H54 (cell line): ENCODE data around the gene NDUFV1.

ENCODE experiments used
- DNase-seq: peaks from one replicate; pipeline ENCODE4 v3.0.0; 2011; ENCODE audit warnings: low spot score, mixed read lengths; ENCODE audit not compliant: insufficient read length
- FAIRE-seq: peaks from 3 replicates; lab custom pipeline; 2011; peaks lifted over from hg19 to GRCh38; lab: Jason Lieb, UNC
- POLR2A ChIP-seq: IDR thresholded peaks from 2 replicates; pipeline ENCODE4 v1.6.1; 2011; ENCODE audit warnings: low read depth, mild to moderate bottlenecking, low read length

NDUFV1 gene

DNA sequence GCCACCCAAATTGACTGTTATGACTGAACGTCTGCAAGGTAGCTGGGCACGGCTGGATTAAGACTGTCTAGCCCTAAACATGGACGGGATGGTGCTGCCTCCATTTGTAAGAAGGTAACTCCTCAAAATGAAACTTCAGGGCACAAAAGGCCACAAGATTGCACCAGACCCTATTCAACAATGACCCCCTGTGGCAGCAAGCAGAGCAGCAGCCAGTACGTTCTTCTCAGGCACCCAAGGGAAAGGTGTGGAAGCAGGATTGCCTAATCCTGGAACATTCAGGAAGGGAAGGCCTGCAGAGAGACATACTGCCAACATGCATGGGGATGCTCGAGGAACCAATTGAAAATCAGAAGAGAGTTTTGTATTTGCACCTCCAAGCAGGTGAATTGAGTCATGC, 37.3 kb downstream of the NDUFV1 start:
- TF ChIP-seq POLR2A: no peak
- DNase-seq (no peak), FAIRE-seq (no peak)

DNA sequence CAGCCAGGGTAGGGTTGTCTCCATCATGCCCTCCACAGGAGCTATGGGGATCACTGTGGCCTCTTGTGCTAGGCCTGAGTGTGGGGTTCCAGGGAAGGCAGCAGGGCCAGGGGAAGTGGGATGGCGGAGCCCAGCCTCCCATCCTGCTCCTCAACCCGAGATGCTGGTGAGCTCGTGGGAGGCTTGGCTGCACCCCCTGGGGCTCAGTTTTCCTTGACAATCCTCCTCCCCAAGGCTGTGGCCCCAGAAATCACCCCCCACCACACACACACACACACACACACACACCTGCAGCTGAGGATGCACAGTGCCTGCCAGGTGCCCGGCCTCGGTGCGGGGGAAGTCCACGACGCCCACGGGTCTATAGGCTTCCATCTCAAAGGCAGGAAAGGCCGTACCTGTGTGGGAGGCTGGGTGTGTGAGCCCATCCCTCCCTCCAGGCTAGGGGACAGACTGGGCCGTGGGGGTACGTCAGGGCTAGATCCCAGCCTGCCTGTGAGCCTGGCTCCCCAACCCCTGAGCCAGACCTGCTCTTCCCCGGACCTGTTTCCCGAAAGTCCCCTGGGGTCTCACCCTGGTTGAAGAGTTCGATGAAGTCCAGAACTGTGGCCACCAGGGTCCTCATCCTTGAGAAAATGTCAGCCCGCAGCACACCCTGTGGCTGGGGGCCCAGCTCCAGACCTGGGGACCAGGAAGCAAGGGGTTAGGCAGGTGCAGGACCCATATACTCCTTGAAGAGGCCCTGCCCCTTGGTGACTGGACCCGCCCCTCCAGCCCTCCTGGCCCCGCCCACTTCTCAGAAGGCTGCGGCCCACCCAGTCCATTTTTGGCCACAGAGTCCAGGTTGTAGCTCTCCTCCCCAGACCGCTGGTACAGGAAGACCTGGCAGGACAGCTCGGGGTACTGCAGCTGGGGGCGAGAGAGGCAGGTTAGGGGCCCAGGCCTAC, 38.0 kb downstream of the NDUFV1 start:
- TF ChIP-seq POLR2A: no peak
- DNase-seq (no peak), FAIRE-seq (no peak)

DNA sequence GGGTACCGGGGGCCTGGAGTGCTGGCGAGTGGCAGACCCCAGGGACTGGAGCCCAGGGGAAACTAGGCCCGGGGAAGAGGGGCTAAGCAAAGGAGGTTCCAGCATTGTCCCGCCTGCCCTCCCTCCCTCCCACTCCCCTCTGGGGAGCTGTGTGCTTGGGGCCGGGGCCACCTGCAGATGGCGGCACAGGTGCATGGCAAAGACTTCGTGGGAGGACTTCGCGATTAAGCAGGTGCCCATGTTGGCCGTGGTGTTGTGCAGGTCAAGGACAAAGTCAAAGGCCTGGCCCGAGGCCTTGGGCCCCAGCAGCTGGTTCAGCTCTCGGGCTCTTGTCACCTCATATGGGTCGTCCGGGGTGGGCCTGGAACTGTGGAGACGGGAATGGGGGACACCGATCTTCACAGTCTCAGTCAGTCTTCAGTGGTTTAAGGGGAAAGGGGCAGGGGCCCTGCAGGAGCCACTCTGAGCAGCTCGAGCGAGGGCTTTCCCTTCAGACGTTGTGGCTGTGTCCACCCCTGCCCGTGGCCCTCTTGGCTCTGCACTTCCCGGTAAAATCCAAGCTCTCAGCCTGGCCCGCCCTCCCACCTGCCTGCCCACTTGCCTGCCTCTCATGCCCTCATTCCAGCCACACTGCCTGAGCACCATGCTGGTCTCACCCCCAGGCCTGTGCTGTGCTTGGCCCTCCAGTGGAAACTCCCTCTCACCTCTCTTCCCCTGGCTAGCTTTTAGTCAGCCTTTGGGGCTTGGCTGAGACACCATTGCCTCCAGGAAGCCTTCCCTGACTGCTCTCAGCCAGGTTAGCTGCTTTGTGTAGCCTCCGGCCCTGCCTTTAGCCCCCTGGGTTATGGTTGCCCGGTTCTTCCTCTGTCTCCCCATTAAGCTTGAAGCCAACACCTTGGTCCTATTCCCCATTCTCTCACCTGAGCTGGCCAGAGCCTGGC, 39.1 kb downstream of the NDUFV1 start:
- DNase-seq (no peak), FAIRE-seq (no peak)
- TF ChIP-seq POLR2A: no peak

DNA sequence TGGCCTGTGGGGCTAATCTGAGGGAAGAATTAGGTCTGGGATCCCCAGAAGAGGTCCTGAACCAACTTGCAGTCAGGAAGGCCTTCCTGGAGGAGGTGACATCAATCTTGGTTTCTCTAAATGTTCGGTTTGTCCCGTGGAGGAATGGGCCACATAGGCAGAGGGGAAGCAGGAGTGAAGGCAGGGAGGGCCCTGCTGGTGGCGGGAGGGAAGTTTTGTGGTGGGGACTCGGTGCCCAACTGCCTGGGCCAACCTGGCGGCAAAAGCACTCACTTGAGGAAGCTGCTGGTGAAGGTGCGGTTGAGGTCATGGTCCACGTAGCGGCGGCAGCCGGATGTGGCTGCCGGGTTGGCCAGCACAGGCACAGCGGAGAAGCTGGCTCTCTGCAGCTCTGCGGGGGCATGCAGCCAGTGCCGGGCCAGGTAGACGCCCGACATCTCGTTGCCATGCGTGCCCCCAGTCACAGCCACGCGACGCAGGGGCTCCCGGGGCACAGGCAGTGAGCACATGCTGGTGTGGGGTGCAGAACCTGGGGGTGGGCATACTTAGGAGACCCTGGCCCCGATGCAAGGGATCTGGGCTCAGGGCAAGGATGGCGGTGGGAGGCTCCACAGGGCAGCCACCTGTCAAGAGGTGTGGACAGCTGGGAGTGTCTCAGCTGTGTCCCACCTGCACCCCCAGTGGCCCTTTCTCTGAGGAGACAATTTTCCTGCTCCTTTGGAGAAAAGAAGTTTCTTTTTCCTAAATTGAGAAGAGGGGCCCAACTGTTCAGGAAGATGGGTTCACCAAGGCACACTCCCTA, 40.0 kb downstream of the NDUFV1 start:
- TF ChIP-seq POLR2A: no peak
- DNase-seq: no peak
- no peak for FAIRE-seq

DNA sequence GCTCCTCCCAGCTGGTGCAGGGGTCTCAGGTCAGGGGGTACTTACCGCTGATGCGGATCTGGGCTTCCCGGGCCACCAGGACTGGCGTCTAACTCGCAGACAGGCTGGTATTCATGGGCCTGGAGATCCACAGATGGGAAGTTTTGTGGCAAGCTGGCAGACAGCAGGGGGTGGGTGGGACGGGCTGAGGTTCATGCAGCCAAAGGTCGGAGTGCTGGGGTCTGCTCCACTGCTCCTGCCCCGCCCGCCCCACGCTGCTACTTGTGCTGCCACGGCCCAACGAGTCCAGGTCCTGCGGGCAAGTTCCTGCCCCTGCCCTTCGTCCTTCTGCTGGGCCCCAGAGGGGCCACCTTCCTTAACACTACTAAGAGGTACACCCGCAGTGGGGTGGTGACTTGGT, 40.7 kb downstream of the NDUFV1 start:
- TF ChIP-seq POLR2A: no peak
- FAIRE-seq (no peak), DNase-seq (no peak)

DNA sequence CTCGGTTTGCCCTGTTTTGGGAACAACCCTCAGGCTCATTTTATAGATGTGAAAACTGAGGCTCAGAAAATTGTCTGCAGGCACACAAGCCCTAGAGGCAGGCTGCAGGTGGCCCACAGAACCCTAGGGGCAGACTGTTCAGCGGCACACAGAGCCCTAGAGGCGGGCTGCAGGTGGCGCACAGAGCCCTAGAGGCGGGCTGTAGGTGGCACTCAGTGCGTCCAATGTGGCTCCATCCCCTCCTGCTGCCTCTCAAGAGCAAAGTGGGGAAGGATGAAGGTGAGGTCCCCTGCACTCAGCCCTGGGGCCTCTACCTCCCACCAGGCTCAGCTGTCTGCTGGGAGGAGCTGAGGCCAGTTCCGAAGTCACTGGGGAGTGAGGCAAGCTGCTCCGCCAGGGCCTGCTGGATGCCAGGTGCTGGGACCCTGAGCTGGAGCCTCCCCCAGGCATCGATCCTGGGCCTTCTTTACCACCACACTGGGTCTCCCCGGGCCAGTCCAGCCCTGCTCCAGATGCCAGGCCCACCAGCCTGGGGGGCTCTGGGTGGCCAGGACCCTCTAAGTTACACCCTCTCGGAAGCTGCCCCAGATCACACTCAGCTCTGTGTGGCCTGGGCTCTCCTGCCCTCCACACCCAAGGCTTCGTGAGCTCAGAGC, 41.5 kb downstream of the NDUFV1 start:
- no peak for TF ChIP-seq POLR2A
- no peak for DNase-seq
- FAIRE-seq: no peak

DNA sequence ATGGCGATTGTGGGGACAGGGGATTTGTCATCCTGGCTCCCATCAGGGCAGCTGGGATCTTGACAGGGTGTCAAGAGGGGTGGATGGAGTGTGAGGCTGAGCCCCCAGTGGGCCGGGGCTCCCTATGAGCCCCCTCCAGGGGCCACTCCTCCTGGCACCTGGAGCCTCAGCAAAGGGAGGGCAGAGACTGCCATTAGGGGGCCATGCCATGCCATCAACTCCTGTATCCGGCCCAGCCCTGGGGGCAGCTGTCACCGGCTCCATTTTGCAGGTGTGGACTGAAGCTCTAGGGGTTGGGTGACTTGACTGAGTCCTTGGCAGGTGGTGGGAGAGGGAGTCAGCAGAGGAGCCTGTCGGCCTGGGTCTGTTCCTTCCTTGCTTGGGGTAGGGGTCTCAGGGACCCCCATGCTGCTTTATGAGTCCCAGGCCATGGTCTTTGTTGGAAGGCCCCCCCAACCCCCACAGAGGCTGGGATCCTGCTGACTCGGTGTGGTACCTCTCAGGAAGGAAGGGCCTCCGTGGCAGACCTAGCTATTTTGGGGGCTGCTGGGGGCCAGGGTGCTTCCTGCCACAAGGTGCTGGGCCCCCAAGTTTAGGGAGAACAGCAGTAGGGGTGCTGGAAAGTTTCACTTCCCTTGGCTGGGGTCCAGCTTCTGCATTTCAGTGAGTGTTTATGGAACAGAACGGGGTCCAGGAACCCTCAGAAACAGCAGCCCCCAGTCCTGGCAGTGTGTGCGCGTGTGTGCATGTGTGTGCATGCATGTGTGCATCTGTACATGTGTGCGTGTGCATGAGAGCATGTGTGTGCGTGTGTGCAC, 42.3 kb downstream of the NDUFV1 start:
- FAIRE-seq (no peak), DNase-seq (no peak)
- TF ChIP-seq POLR2A: no peak

DNA sequence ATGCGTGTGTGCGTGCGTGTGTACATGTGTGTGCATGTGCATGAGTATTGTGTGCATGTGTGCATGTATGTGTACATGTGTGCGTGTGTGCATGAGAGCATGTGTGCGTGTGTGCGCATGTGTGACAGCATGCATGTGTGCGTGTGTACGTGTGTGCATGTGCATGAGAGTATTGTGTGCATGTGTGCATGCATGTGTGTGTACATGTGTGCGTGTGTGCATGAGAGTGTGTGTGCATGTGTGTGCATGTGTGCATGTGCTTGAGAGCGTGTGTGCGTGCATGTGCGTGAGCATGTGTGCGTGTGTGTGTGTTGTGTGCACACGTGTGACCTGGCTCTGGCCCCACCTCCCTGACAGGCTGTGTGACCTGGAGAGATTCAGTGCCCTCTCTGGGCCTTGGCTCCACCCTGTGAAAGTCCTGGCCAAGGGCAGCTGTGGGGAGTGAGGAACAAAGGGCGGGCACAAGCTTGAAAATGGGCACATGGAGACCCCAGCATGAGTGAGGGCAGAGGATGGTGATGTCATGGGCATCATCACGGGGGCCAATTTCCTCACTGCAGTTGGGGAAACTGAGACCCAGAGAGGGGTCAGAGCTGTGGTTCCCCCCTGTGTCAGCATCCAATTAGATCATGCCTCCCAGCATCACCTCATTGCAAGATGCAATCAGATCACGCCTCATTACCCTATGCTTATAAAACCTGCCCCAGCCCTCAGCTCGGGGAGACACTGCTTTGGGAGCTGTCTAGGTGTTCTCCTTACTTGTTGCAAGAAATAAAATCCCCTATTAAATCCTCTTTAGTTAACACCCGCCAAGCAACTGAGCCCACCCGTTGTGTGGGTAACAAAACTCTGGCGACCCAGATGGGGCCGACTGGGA, 43.1 kb downstream of the NDUFV1 start:
- no peak for DNase-seq
- TF ChIP-seq POLR2A: no peak
- FAIRE-seq: no peak

DNA sequence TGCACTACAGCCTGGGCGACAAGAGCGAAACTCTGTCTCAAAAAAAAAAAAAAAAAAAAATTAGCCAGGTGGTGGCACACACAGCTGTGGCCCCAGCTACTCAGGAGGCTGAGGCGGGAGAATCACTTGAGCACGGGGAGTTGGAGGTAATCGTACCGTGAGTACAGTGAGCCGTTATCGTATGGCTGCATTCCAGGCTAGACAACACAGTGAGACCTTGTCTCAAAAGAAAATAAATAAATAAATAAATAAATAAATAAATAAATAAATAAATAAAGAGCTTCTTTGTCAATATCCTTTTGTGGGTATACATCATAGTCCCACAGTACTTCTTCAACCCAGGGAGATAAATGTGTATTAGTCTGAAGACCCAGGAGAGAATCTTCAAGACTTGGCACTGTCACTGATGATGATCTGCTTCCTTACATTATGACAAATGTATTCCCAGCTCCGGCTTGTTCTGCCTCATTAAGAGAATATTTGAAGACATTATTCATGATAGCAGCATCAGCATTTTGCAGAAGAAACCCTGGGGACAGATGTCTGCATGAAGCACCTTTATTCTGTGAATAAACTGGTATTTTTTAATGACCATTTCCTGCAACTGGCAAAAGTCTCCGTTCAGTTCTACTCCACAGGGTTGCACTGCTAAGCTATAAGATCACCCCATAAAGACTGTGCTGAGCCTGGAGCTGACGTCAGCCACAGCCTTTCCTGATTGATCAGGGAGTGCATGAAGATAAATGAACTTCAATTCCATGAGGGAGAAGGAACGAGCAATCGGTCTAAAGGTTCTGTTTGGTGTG, 45.4 kb downstream of the NDUFV1 start:
- no peak for DNase-seq
- FAIRE-seq: no peak
- TF ChIP-seq POLR2A: no peak

DNA sequence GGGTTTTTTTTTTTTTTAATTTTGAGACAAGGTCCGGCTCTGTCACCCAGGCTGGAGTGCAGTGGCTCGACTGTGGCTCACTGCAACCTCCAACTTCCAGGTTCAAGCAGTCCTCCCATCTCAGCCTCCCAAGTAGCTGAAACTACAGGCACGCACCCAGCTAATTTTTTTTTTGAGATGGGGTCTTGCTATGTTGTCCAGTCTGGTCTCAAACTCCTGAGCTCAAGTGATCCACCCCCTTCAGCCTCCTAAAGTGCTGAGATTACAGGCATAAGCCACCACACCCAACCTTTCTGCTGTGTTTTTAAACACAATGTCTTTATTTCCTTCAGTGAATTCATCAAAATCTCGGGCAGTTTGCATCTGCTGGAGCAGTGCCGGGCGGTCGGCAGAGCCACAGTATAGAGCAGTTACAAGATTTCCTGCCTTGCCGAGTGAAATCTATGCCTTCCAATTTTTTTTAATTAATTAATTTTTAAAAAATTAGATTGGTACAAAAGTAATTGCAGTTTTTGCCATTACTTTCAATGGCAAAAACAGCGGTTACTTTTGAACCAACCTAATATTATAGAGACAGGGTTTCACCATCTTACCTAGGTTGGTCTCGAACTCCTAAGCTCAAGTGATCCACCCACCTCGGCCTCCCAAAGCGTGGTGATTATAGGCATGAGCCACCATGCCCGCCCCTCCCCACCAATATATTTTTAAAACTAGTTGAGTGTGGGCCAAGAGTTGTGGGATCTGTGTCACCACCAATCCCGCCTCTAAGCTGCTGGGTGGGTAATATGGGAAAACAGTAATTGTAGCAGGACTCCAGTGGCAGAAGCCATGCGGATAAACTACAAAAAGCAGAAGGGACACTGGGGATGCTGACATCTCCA, 46.5 kb downstream of the NDUFV1 start:
- no peak for FAIRE-seq
- no peak for DNase-seq
- TF ChIP-seq POLR2A: no peak
